ENCODE measurements around the gene PNPLA7. TPM values are rescaled to one million over a fixed set of nuclear protein-coding genes. Genes with fewer than 3 reads are reported as not detected.
"Not testable (repeated sequence)": the region's sequence is repeated elsewhere in the genome, so short reads cannot be mapped to it uniquely, and the experiment has no call there.

The PNPLA7 gene
- 1.6 TPM in 2 replicates for total RNA-seq

- Mint-ChIP-seq H3K4me1 (ENCODE audit: low read depth) (peaks cover 8% of the 10 kb centered on the region), H3K27me3 (ENCODE audit: low read depth) (no peaks in the 10 kb centered on the region), H3K36me3 (ENCODE audit: low read depth) (peaks cover 20% of the 10 kb centered on the region), H3K27ac (peak within 1 kb of the TSS; percentile 78), H3K4me3 (ENCODE audit: low read depth) (peak within 1 kb of the TSS; percentile 83), H3K9me3 (no peaks in the 10 kb centered on the region)
- DNase-seq (ENCODE audit: low spot score) = peak; percentile 54
- intact Hi-C loops (cut with micrococcal nuclease) = loop anchor here (2.0 kb wide), 2 partner anchors 29 to 91 kb away; partner anchors contain the start of genes DPH7 and NSMF
Observed at GRCh38 chr9:137550231-137550621, at the start of gene PNPLA7. TSS of gene PNPLA7 (minus strand) at chr9:137550402. CDS start at chr9:137550197, 205 bp downstream.

- intact Hi-C loops (cut with micrococcal nuclease) = no loop called here
- H3K36me3 Mint-ChIP-seq (ENCODE audit: low read depth) = no peaks in the 10 kb centered on the region
- no peak for DNase-seq (ENCODE audit: low spot score)
- peaks cover 7% of the 10 kb centered on the region for H3K4me1 Mint-ChIP-seq (ENCODE audit: low read depth)
- no peaks in the 10 kb centered on the region for H3K9me3 Mint-ChIP-seq
- no peaks in the 10 kb centered on the region for H3K27me3 Mint-ChIP-seq (ENCODE audit: low read depth)
- no peak overlapping the region for H3K4me3 Mint-ChIP-seq (ENCODE audit: low read depth)
- no peak overlapping the region for H3K27ac Mint-ChIP-seq
Observed at GRCh38 chr9:137598943-137599342, 48.7 kb upstream of the PNPLA7 start.

- DNase-seq (ENCODE audit: low spot score); intact Hi-C loops (cut with micrococcal nuclease); H3K27ac Mint-ChIP-seq; H3K4me1 Mint-ChIP-seq (ENCODE audit: low read depth); H3K36me3 Mint-ChIP-seq (ENCODE audit: low read depth); H3K9me3 Mint-ChIP-seq; H3K27me3 Mint-ChIP-seq (ENCODE audit: low read depth); H3K4me3 Mint-ChIP-seq (ENCODE audit: low read depth): not testable (repeated sequence)
Observed at GRCh38 chr9:137596577-137596976, 46.4 kb upstream of the PNPLA7 start.

GRCh38 chr9:137593176-137593575 lies 43.0 kb upstream of the PNPLA7 start:
- no peak overlapping the region for H3K27ac Mint-ChIP-seq
- H3K4me1 Mint-ChIP-seq (ENCODE audit: low read depth) = peaks cover 1% of the 10 kb centered on the region
- DNase-seq (ENCODE audit: low spot score) = no peak
- H3K4me3 Mint-ChIP-seq (ENCODE audit: low read depth) = peak overlapping the region; percentile 5
- no peaks in the 10 kb centered on the region for H3K9me3 Mint-ChIP-seq
- intact Hi-C loops (cut with micrococcal nuclease) = no loop called here
- H3K27me3 Mint-ChIP-seq (ENCODE audit: low read depth) = no peaks in the 10 kb centered on the region
- H3K36me3 Mint-ChIP-seq (ENCODE audit: low read depth) = peaks cover 12% of the 10 kb centered on the region

GRCh38 chr9:137592767-137593166 lies 42.6 kb upstream of the PNPLA7 start:
- H3K4me3 Mint-ChIP-seq (ENCODE audit: low read depth) = peak overlapping the region; percentile 5
- H3K27me3 Mint-ChIP-seq (ENCODE audit: low read depth) = no peaks in the 10 kb centered on the region
- H3K36me3 Mint-ChIP-seq (ENCODE audit: low read depth) = peaks cover 16% of the 10 kb centered on the region
- intact Hi-C loops (cut with micrococcal nuclease) = no loop called here
- DNase-seq (ENCODE audit: low spot score) = no peak
- H3K27ac Mint-ChIP-seq = no peak overlapping the region
- no peaks in the 10 kb centered on the region for H3K9me3 Mint-ChIP-seq
- peaks cover 4% of the 10 kb centered on the region for H3K4me1 Mint-ChIP-seq (ENCODE audit: low read depth)

GRCh38 chr9:137590469-137591383 lies 40.5 kb upstream of the PNPLA7 start, which contains the start of gene ZMYND19:
TSS of gene ZMYND19 (minus strand) at chr9:137590512. CDS start at chr9:137590263, 249 bp downstream.
- peaks cover 36% of the 10 kb centered on the region for H3K36me3 Mint-ChIP-seq (ENCODE audit: low read depth)
- H3K9me3 Mint-ChIP-seq = no peaks in the 10 kb centered on the region
- peak; percentile 87 for DNase-seq (ENCODE audit: low spot score)
- H3K27ac Mint-ChIP-seq = peak within 1 kb of the TSS; percentile 95
- no peaks in the 10 kb centered on the region for H3K27me3 Mint-ChIP-seq (ENCODE audit: low read depth)
- intact Hi-C loops (cut with micrococcal nuclease) = loop anchor here (1.0 kb wide), 1 partner anchor 15 kb away; the partner anchor contains the start of gene ARRDC1
- peak within 1 kb of the TSS; percentile 99 for H3K4me3 Mint-ChIP-seq (ENCODE audit: low read depth)
- peaks cover 6% of the 10 kb centered on the region for H3K4me1 Mint-ChIP-seq (ENCODE audit: low read depth)

- Mint-ChIP-seq H3K36me3 (ENCODE audit: low read depth) (peaks cover 36% of the 10 kb centered on the region), H3K4me1 (ENCODE audit: low read depth) (peaks cover 6% of the 10 kb centered on the region), H3K27ac (no peak overlapping the region), H3K9me3 (no peaks in the 10 kb centered on the region), H3K27me3 (ENCODE audit: low read depth) (no peaks in the 10 kb centered on the region), H3K4me3 (ENCODE audit: low read depth) (no peak overlapping the region)
- DNase-seq (ENCODE audit: low spot score) = no peak
- intact Hi-C loops (cut with micrococcal nuclease) = loop anchor here (1.0 kb wide), 1 partner anchor 15 kb away; the partner anchor contains the start of gene ARRDC1
Observed at GRCh38 chr9:137590123-137590468, 39.9 kb upstream of the PNPLA7 start.

- peaks cover 6% of the 10 kb centered on the region for H3K4me1 Mint-ChIP-seq (ENCODE audit: low read depth)
- H3K27ac Mint-ChIP-seq = peak overlapping the region; percentile 71
- intact Hi-C loops (cut with micrococcal nuclease) = loop anchor here (1.0 to 5.0 kb wide), 2 partner anchors 16 to 52 kb away; partner anchors contain the start of gene ARRDC1
- no peak for DNase-seq (ENCODE audit: low spot score)
- H3K4me3 Mint-ChIP-seq (ENCODE audit: low read depth) = peak overlapping the region; percentile 87
- no peaks in the 10 kb centered on the region for H3K9me3 Mint-ChIP-seq
- H3K36me3 Mint-ChIP-seq (ENCODE audit: low read depth) = peaks cover 38% of the 10 kb centered on the region
- no peaks in the 10 kb centered on the region for H3K27me3 Mint-ChIP-seq (ENCODE audit: low read depth)
Observed at GRCh38 chr9:137589441-137590122, 39.4 kb upstream of the PNPLA7 start.

GRCh38 chr9:137588891-137589290 lies 38.7 kb upstream of the PNPLA7 start:
- no peak for DNase-seq (ENCODE audit: low spot score)
- Mint-ChIP-seq H3K27me3 (ENCODE audit: low read depth) (no peaks in the 10 kb centered on the region), H3K27ac (no peak overlapping the region), H3K36me3 (ENCODE audit: low read depth) (peaks cover 42% of the 10 kb centered on the region), H3K4me3 (ENCODE audit: low read depth) (peak overlapping the region; percentile 87), H3K9me3 (no peaks in the 10 kb centered on the region), H3K4me1 (ENCODE audit: low read depth) (peaks cover 6% of the 10 kb centered on the region)
- intact Hi-C loops (cut with micrococcal nuclease) = loop anchor here (5.0 kb wide), 1 partner anchor 52 kb away; no protein-coding TSS in a partner anchor

GRCh38 chr9:137588311-137588710 lies 38.1 kb upstream of the PNPLA7 start:
- Mint-ChIP-seq H3K4me1 (ENCODE audit: low read depth) (peaks cover 6% of the 10 kb centered on the region), H3K4me3 (ENCODE audit: low read depth) (peak overlapping the region; percentile 75), H3K36me3 (ENCODE audit: low read depth) (peaks cover 46% of the 10 kb centered on the region), H3K9me3 (no peaks in the 10 kb centered on the region), H3K27me3 (ENCODE audit: low read depth) (no peaks in the 10 kb centered on the region), H3K27ac (no peak overlapping the region)
- intact Hi-C loops (cut with micrococcal nuclease) = loop anchor here (5.0 kb wide), 1 partner anchor 51 kb away; no protein-coding TSS in a partner anchor
- DNase-seq (ENCODE audit: low spot score) = no peak

- Mint-ChIP-seq H3K27me3 (ENCODE audit: low read depth) (no peaks in the 10 kb centered on the region), H3K4me3 (ENCODE audit: low read depth) (no peak overlapping the region), H3K36me3 (ENCODE audit: low read depth) (peaks cover 60% of the 10 kb centered on the region), H3K9me3 (no peaks in the 10 kb centered on the region), H3K4me1 (ENCODE audit: low read depth) (peaks cover 6% of the 10 kb centered on the region), H3K27ac (no peak overlapping the region)
- intact Hi-C loops (cut with micrococcal nuclease) = loop anchor here (5.0 kb wide), 1 partner anchor 50 kb away; no protein-coding TSS in a partner anchor
- DNase-seq (ENCODE audit: low spot score) = no peak
Observed at GRCh38 chr9:137586854-137587253, 36.7 kb upstream of the PNPLA7 start.

- Mint-ChIP-seq H3K27me3 (ENCODE audit: low read depth) (no peaks in the 10 kb centered on the region), H3K27ac (no peak overlapping the region), H3K4me3 (ENCODE audit: low read depth) (no peak overlapping the region), H3K4me1 (ENCODE audit: low read depth) (peaks cover 4% of the 10 kb centered on the region), H3K36me3 (ENCODE audit: low read depth) (peaks cover 60% of the 10 kb centered on the region), H3K9me3 (no peaks in the 10 kb centered on the region)
- intact Hi-C loops (cut with micrococcal nuclease) = no loop called here
- DNase-seq (ENCODE audit: low spot score) = no peak
Observed at GRCh38 chr9:137583957-137584356, 33.8 kb upstream of the PNPLA7 start.
